A549 (cell line): ENCODE data around the gene HDAC2. TPM values are rescaled to one million over a fixed set of nuclear protein-coding genes. Genes with fewer than 3 reads are reported as not detected.

ENCODE experiments used
- ATAC-seq, 2 experiments: fragments of 200-7000 bp in 1 of 2; fragments of >200 bp in 1 of 2; cut with Nextera tagmentation in 1 of 2; cut with Tn5 transposase in 1 of 2; 3 replicates each; pipeline versions ENCODE4 v1.8.0 to v1.9.1; 2018 to 2020; ENCODE audit warnings: mild to moderate bottlenecking in 1 of 2, moderate library complexity in 1 of 2
- CTCF ChIA-PET: fragments of 300-600 bp; sonication (Branson Sonifier 250); formaldehyde crosslinking; extraction: SDS; loops from one replicate; lab custom pipeline; 2021; ENCODE audit warnings: antibody characterized with exemption, inconsistent platforms; lab: Yijun Ruan, JAX
- POLR2A ChIA-PET: fragments of 350-600 bp; formaldehyde crosslinking; extraction: SDS; loops from one replicate; lab custom pipeline; 2021; ENCODE audit warnings: antibody characterized with exemption, inconsistent platforms; lab: Yijun Ruan, JAX
- DNase-seq, 2 experiments: peaks; one replicate each; pipeline versions ENCODE4 v3.0.0 to v3.0.0-alpha.2; 2011 to 2016; ENCODE audit warnings: low read depth in 1 of 2, low spot score in 1 of 2
- FAIRE-seq: peaks from 2 replicates; lab custom pipeline; 2011; peaks lifted over from hg19 to GRCh38; lab: Jason Lieb, UNC
- H3K27ac ChIP-seq, 2 experiments: fragments of >200 bp; sonication (Bioruptor Twin); formaldehyde crosslinking; 3 replicates each; pipeline ENCODE4 v1.5.1; 2016 to 2017
- H3K4me1 ChIP-seq: fragments of >200 bp; sonication (Bioruptor Twin); formaldehyde crosslinking; 3 replicates; pipeline ENCODE4 v1.6.1; 2016
- H3K4me2 ChIP-seq: fragments of >200 bp; sonication (Bioruptor Twin); formaldehyde crosslinking; 3 replicates; pipeline ENCODE4 v1.6.1; 2016
- H3K4me3 ChIP-seq: fragments of >200 bp; sonication (Bioruptor Twin); formaldehyde crosslinking; 3 replicates; pipeline ENCODE4 v1.5.1; 2016
- H3K9me3 ChIP-seq: fragments of >200 bp; sonication (Bioruptor Twin); formaldehyde crosslinking; 3 replicates; pipeline ENCODE4 v1.6.1; 2016
- BHLHE40 ChIP-seq: IDR thresholded peaks from 2 replicates; pipeline ENCODE4 v1.6.1; 2012; ENCODE audit warnings: low read depth, low read length, inconsistent platforms
- CBX2 ChIP-seq: fragments of 200-600 bp; sonication (generic); IDR thresholded peaks from 2 replicates; pipeline ENCODE4 v1.6.1; 2016; ENCODE audit warnings: low read depth, mild to moderate bottlenecking, borderline replicate concordance
- CBX8 ChIP-seq: fragments of 200-600 bp; sonication (generic); IDR thresholded peaks from 2 replicates; pipeline ENCODE4 v1.6.1; 2016
- CEBPB ChIP-seq, 2 experiments: fragments of >200 bp in 1 of 2; sonication (Bioruptor Twin) in 1 of 2; formaldehyde crosslinking in 1 of 2; IDR thresholded peaks; 2 replicates each; pipeline ENCODE4 v1.6.1; 2012 to 2016
- CHD2 ChIP-seq: fragments of 150-350 bp; IDR thresholded peaks from 2 replicates; pipeline ENCODE4 v1.6.1; 2014; ENCODE audit warnings: low read length; ENCODE audit not compliant: partially characterized antibody
- CHD4 ChIP-seq: fragments of 200-600 bp; sonication (generic); IDR thresholded peaks from 2 replicates; pipeline ENCODE4 v1.6.1; 2016; ENCODE audit warnings: antibody characterized with exemption, mild to moderate bottlenecking, borderline replicate concordance
- EHF ChIP-seq: fragments of 250-450 bp; sonication (Bioruptor Pico); IDR thresholded peaks from 2 replicates; pipeline ENCODE4 v1.5.0; 2020; ENCODE audit warnings: mild to moderate bottlenecking
- EHMT2 ChIP-seq: fragments of 200-600 bp; sonication (generic); IDR thresholded peaks from 2 replicates; pipeline ENCODE4 v1.6.1; 2016; ENCODE audit warnings: antibody characterized with exemption, low read depth, mild to moderate bottlenecking, moderate library complexity
- ESRRA ChIP-seq: fragments of 150-350 bp; IDR thresholded peaks from 2 replicates; pipeline ENCODE4 v1.6.1; 2014; ENCODE audit warnings: mild to moderate bottlenecking, low read length, borderline replicate concordance
- FOSB ChIP-seq: fragments of 250-450 bp; sonication (Bioruptor Pico); IDR thresholded peaks from 2 replicates; pipeline ENCODE4 v1.5.0; 2020; ENCODE audit warnings: mild to moderate bottlenecking, moderate library complexity
- HEYL ChIP-seq: fragments of 250-450 bp; sonication (Bioruptor Pico); IDR thresholded peaks from 2 replicates; pipeline ENCODE4 v1.8.0; 2021; ENCODE audit warnings: mild to moderate bottlenecking, moderate library complexity
- HOXB13 ChIP-seq: fragments of 250-450 bp; sonication (Bioruptor Pico); IDR thresholded peaks from 2 replicates; pipeline ENCODE4 v1.5.0; 2020; ENCODE audit warnings: low read depth, mild to moderate bottlenecking, moderate library complexity
- KDM5A ChIP-seq: fragments of 200-600 bp; sonication (generic); IDR thresholded peaks from 2 replicates; pipeline ENCODE4 v1.6.1; 2016; ENCODE audit warnings: antibody characterized with exemption, mild to moderate bottlenecking
- MAZ ChIP-seq: fragments of 150-350 bp; IDR thresholded peaks from 2 replicates; pipeline ENCODE4 v1.6.1; 2014; ENCODE audit warnings: antibody characterized with exemption, low read depth, low read length, borderline replicate concordance
- NFE2L2 ChIP-seq: fragments of 150-350 bp; conservative IDR thresholded peaks from 2 replicates; pipeline ENCODE4 v1.6.1; 2014; ENCODE audit warnings: low read length
- RAD21 ChIP-seq, 2 experiments: fragments of >200 bp in 1 of 2; sonication (Bioruptor Twin) in 1 of 2; formaldehyde crosslinking in 1 of 2; IDR thresholded peaks in 1 of 2; conservative IDR thresholded peaks in 1 of 2; 2 replicates in 1 of 2; 3 replicates in 1 of 2; pipeline ENCODE4 v1.6.1; 2012 to 2018; ENCODE audit warnings: inconsistent platforms in 1 of 2
- RCOR1 ChIP-seq: fragments of 150-350 bp; IDR thresholded peaks from 2 replicates; pipeline ENCODE4 v1.6.1; 2014; ENCODE audit warnings: antibody characterized with exemption, low read length, low read depth
- SREBF2 ChIP-seq: fragments of 450-650 bp; IDR thresholded peaks from 2 replicates; pipeline ENCODE4 v1.6.1; 2014; ENCODE audit warnings: mild to moderate bottlenecking, moderate library complexity
- ZFP36 ChIP-seq: fragments of 450-650 bp; IDR thresholded peaks from 2 replicates; pipeline ENCODE4 v1.6.1; 2014; ENCODE audit warnings: borderline replicate concordance; ENCODE audit not compliant: partially characterized antibody
- WGBS: methylation state at CpG from one replicate; pipeline ENCODE4 v1.1.6; 2017; ENCODE audit errors: missing lambda C conversion rate; 5-methylcytosine and 5-hydroxymethylcytosine counted together
- polyA plus RNA-seq, 4 experiments: library from polyadenylated mRNA; depleted of rRNA in 3 of 4; stranded (reverse); fragments of >200 nt; fragmentation: RNase III in 1 of 4; extraction: RNeasy Plus Mini Kit Qiagen cat#74134 plus additional on column Dnase treatment in 1 of 4; gene quantifications; 2 replicates in 3 of 4; 3 replicates in 1 of 4; pipeline ENCODE4 v1.2.3, GENCODE V29; 2011 to 2017
- TF ChIP-seq, protein P1 (sequence below): fragments of >200 bp; sonication (Bioruptor Twin); formaldehyde crosslinking; IDR thresholded peaks from 2 replicates; pipeline ENCODE4 v1.6.1; 2016
- TF ChIP-seq, protein P2 (sequence below): fragments of 250-450 bp; sonication (Bioruptor Pico); IDR thresholded peaks from 2 replicates; pipeline ENCODE4 v1.5.0; 2021; ENCODE audit warnings: mild to moderate bottlenecking, moderate library complexity, borderline replicate concordance
- TF ChIP-seq, protein P3 (sequence below): fragments of >200 bp; sonication (Bioruptor Twin); formaldehyde crosslinking; IDR thresholded peaks from 3 replicates; pipeline ENCODE4 v1.5.1; 2016
- TF ChIP-seq, protein P4 (sequence below): fragments of 150-350 bp; IDR thresholded peaks from 2 replicates; pipeline ENCODE4 v1.6.1; 2014; ENCODE audit warnings: low read depth, mild to moderate bottlenecking, low read length
- TF ChIP-seq, protein P5 (sequence below): IDR thresholded peaks from 2 replicates; pipeline ENCODE4 v1.6.1; 2012

The HDAC2 gene
- polyA plus RNA-seq, 2 of the 4 experiments (the other 2 are of a cell fraction): 103 to 183 TPM

DNA sequence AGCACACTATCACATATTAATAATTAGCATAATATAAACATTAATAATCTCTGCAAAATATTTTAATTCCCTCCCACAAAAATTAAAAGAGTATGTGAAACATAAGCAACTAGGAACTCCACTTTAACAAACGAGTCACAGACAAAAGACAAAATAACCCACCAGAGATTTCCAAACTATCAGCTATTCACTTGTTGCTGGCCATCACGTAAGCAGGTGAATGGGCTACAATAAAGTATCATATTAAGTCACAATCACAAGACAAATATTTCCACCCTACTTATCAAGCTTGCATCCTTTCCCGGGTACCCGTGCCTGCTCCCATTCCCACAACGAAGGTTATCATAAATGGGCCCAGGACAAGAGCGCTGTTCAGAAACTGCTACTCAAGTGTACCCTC lies 2.5 kb downstream of the HDAC2 start:
- Histone ChIP-seq H3K27ac (no peak overlapping the region), H3K4me3 (no peak overlapping the region), H3K4me1 (peaks cover 15% of the 10 kb centered on the region; the same call in 2 of the 3 replicates), H3K9me3 (no peaks in the 10 kb centered on the region), H3K4me2 (peak overlapping the region; percentile 95)
- CTCF ChIA-PET: interaction anchor here (0.6 to 0.8 kb wide), 2 partner anchors 9 to 394 kb away, joined by 3 read pairs; no protein-coding TSS in a partner anchor
- FAIRE-seq (no peak), DNase-seq (no peak), ATAC-seq (no peak)
- TF ChIP-seq, protein P1, sequence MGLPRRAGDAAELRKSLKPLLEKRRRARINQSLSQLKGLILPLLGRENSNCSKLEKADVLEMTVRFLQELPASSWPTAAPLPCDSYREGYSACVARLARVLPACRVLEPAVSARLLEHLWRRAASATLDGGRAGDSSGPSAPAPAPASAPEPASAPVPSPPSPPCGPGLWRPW: no peak
- TF ChIP-seq CBX8 (no peak), MAZ (no peak), FOSB (CRISPR knock-in tag) (no peak), NFE2L2 (no peak), CHD2 (no peak), CBX2 (no peak), EHF (CRISPR knock-in tag) (no peak), CEBPB (IDR thresholded peaks at IDR 0.05) (no peak)
- TF ChIP-seq, protein P2, sequence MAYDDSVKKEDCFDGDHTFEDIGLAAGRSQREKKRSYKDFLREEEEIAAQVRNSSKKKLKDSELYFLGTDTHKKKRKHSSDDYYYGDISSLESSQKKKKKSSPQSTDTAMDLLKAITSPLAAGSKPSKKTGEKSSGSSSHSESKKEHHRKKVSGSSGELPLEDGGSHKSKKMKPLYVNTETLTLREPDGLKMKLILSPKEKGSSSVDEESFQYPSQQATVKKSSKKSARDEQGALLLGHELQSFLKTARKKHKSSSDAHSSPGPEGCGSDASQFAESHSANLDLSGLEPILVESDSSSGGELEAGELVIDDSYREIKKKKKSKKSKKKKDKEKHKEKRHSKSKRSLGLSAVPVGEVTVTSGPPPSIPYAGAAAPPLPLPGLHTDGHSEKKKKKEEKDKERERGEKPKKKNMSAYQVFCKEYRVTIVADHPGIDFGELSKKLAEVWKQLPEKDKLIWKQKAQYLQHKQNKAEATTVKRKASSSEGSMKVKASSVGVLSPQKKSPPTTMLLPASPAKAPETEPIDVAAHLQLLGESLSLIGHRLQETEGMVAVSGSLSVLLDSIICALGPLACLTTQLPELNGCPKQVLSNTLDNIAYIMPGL (CRISPR knock-in tag): no peak
- WGBS: 86% methylated on average over 6 of the region's 6 CpGs
- POLR2A ChIA-PET: no interaction called here

DNA sequence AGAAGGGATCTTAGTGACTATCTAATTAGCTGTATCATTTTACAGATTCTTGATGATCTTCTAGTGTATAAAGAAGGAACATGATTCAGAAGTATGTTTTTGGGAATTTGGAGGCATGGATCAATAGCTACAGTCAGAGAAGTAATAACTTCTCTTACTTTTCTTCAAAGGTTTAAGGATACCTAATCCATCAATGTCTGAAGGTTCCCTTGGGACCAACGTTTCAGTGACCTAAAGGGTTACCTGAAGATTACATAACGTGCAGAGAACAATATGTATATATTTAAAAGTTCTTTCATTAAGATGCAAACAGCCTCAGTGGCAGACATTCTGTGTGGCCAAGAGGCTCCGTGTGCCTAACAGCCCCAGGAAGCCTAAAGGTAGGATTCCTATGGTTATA lies 3.2 kb downstream of the HDAC2 start:
- CTCF ChIA-PET: interaction anchor here (0.8 kb wide), 1 partner anchor 9 kb away, joined by 3 read pairs; no protein-coding TSS in a partner anchor
- no peak overlapping the region for H3K4me3 ChIP-seq
- no peak for FAIRE-seq

More for the DNA sequence above, 3.2 kb downstream of the HDAC2 start:
- 59% methylated on average over 3 of the region's 3 CpGs for WGBS
- ATAC-seq (no peak), DNase-seq (no peak)
- Histone ChIP-seq H3K4me1 (peaks cover 15% of the 10 kb centered on the region; the same call in 2 of the 3 replicates), H3K4me2 (no peak overlapping the region; the same call in 2 of the 3 replicates), H3K9me3 (no peaks in the 10 kb centered on the region), H3K27ac (no peak overlapping the region)
- TF ChIP-seq, protein P2 (CRISPR knock-in tag): no peak
- TF ChIP-seq HEYL (CRISPR knock-in tag) (no peak), SREBF2 (no peak), KDM5A (no peak), BHLHE40 (no peak), EHMT2 (no peak), ZFP36 (no peak), HOXB13 (CRISPR knock-in tag) (no peak), RAD21 (conservative IDR thresholded peaks at IDR 0.05 in 1 of 2, IDR thresholded peaks at IDR 0.05 in 1 of 2) (no peak), RCOR1 (no peak), CHD4 (no peak), ESRRA (no peak)
- TF ChIP-seq, protein P3, sequence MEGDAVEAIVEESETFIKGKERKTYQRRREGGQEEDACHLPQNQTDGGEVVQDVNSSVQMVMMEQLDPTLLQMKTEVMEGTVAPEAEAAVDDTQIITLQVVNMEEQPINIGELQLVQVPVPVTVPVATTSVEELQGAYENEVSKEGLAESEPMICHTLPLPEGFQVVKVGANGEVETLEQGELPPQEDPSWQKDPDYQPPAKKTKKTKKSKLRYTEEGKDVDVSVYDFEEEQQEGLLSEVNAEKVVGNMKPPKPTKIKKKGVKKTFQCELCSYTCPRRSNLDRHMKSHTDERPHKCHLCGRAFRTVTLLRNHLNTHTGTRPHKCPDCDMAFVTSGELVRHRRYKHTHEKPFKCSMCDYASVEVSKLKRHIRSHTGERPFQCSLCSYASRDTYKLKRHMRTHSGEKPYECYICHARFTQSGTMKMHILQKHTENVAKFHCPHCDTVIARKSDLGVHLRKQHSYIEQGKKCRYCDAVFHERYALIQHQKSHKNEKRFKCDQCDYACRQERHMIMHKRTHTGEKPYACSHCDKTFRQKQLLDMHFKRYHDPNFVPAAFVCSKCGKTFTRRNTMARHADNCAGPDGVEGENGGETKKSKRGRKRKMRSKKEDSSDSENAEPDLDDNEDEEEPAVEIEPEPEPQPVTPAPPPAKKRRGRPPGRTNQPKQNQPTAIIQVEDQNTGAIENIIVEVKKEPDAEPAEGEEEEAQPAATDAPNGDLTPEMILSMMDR: no peak
- TF ChIP-seq, protein P4, sequence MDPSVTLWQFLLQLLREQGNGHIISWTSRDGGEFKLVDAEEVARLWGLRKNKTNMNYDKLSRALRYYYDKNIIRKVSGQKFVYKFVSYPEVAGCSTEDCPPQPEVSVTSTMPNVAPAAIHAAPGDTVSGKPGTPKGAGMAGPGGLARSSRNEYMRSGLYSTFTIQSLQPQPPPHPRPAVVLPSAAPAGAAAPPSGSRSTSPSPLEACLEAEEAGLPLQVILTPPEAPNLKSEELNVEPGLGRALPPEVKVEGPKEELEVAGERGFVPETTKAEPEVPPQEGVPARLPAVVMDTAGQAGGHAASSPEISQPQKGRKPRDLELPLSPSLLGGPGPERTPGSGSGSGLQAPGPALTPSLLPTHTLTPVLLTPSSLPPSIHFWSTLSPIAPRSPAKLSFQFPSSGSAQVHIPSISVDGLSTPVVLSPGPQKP: no peak
- TF ChIP-seq, protein P5, sequence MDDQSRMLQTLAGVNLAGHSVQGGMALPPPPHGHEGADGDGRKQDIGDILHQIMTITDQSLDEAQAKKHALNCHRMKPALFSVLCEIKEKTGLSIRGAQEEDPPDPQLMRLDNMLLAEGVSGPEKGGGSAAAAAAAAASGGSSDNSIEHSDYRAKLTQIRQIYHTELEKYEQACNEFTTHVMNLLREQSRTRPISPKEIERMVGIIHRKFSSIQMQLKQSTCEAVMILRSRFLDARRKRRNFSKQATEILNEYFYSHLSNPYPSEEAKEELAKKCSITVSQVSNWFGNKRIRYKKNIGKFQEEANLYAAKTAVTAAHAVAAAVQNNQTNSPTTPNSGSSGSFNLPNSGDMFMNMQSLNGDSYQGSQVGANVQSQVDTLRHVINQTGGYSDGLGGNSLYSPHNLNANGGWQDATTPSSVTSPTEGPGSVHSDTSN: no peak
- POLR2A ChIA-PET: interaction anchor here (0.6 kb wide), 1 partner anchor 1600 kb away, joined by 3 read pairs; no protein-coding TSS in a partner anchor
